SK-N-SH (cell line): ENCODE data around the gene ANKRD13B.

Source experiments
- CTCF ChIP-seq: fragments of 200-600 bp; sonication (generic); IDR thresholded peaks from 2 replicates; pipeline ENCODE4 v1.6.1; 2017; ENCODE audit warnings: antibody characterized with exemption, mild to moderate bottlenecking, moderate library complexity
- EP300 ChIP-seq, 2 experiments: IDR thresholded peaks; 2 replicates each; pipeline versions ENCODE4 v1.4.0 to v1.6.1; 2012; ENCODE audit warnings: borderline replicate concordance in 1 of 2, low read depth in 1 of 2, low read length in 1 of 2
- FOSL2 ChIP-seq: IDR thresholded peaks from 2 replicates; pipeline ENCODE4 v1.4.0; 2012; ENCODE audit warnings: low read depth, mild to moderate bottlenecking, moderate library complexity, borderline replicate concordance
- RFX5 ChIP-seq: IDR thresholded peaks from 2 replicates; pipeline ENCODE4 v1.6.1; 2012; ENCODE audit warnings: mild to moderate bottlenecking, improper control_type of control experiment, low read length
- RXRA ChIP-seq: IDR thresholded peaks from 2 replicates; pipeline ENCODE4 v1.4.0; 2012; ENCODE audit warnings: low read depth, mild to moderate bottlenecking, borderline replicate concordance
- SMC3 ChIP-seq: IDR thresholded peaks from 2 replicates; pipeline ENCODE4 v1.6.1; 2012; ENCODE audit warnings: low read depth, low read length, improper control_type of control experiment
- TAF1 ChIP-seq: IDR thresholded peaks from 2 replicates; pipeline ENCODE4 v1.6.1; 2012; ENCODE audit warnings: low read depth, mild to moderate bottlenecking, low read length, moderate library complexity, borderline replicate concordance

GRCh38 chr17:29617125-29617480 is 24.2 kb downstream of the ANKRD13B start:
- TF ChIP-seq RXRA (no peak), CTCF (peak; percentile 47), EP300 (IDR thresholded peaks at IDR 0.05; ENCODE audit: borderline replicate concordance in 1 of 2, low read depth in 1 of 2, low read length in 1 of 2) (no peak), RFX5 (no peak), TAF1 (no peak), SMC3 (no peak), FOSL2 (no peak)
